Measurements from ENCODE around the gene FFAR1.

- TF ChIP-seq, protein P1, sequence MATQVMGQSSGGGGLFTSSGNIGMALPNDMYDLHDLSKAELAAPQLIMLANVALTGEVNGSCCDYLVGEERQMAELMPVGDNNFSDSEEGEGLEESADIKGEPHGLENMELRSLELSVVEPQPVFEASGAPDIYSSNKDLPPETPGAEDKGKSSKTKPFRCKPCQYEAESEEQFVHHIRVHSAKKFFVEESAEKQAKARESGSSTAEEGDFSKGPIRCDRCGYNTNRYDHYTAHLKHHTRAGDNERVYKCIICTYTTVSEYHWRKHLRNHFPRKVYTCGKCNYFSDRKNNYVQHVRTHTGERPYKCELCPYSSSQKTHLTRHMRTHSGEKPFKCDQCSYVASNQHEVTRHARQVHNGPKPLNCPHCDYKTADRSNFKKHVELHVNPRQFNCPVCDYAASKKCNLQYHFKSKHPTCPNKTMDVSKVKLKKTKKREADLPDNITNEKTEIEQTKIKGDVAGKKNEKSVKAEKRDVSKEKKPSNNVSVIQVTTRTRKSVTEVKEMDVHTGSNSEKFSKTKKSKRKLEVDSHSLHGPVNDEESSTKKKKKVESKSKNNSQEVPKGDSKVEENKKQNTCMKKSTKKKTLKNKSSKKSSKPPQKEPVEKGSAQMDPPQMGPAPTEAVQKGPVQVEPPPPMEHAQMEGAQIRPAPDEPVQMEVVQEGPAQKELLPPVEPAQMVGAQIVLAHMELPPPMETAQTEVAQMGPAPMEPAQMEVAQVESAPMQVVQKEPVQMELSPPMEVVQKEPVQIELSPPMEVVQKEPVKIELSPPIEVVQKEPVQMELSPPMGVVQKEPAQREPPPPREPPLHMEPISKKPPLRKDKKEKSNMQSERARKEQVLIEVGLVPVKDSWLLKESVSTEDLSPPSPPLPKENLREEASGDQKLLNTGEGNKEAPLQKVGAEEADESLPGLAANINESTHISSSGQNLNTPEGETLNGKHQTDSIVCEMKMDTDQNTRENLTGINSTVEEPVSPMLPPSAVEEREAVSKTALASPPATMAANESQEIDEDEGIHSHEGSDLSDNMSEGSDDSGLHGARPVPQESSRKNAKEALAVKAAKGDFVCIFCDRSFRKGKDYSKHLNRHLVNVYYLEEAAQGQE (IDR thresholded peaks at IDR 0.05; ENCODE audit: borderline replicate concordance): no peak
- no peak for TF ChIP-seq EP300 (conservative IDR thresholded peaks at IDR 0.05; ENCODE audit: poor library complexity, severe bottlenecking)
Observed at GRCh38 chr19:35307931-35308330, 39.8 kb upstream of the FFAR1 start.

Measured in neural cell (in vitro differentiated cells).